Muscle of back (tissue), 11 donors: Measurements from ENCODE around the gene CNPY2. TPM values are rescaled to one million over a fixed set of nuclear protein-coding genes. Genes with fewer than 3 reads are reported as not detected.

Experiments used
- DNase-seq, 3 donors: peaks; one replicate each; pipeline versions ENCODE4 v3.0.0 to v3.0.0-alpha.2; 2013
- polyA plus RNA-seq, 10 donors: library from polyadenylated mRNA; unstranded; fragments of 120-200 nt; gene quantifications; one replicate each; pipeline ENCODE4 v1.2.1, GENCODE V29; 2013; ENCODE audit not compliant: insufficient read length in 10 of 10

CNPY2 gene
- polyA plus RNA-seq, 10 donors = 45.4 to 75.7 (median 52.2) TPM

DNA sequence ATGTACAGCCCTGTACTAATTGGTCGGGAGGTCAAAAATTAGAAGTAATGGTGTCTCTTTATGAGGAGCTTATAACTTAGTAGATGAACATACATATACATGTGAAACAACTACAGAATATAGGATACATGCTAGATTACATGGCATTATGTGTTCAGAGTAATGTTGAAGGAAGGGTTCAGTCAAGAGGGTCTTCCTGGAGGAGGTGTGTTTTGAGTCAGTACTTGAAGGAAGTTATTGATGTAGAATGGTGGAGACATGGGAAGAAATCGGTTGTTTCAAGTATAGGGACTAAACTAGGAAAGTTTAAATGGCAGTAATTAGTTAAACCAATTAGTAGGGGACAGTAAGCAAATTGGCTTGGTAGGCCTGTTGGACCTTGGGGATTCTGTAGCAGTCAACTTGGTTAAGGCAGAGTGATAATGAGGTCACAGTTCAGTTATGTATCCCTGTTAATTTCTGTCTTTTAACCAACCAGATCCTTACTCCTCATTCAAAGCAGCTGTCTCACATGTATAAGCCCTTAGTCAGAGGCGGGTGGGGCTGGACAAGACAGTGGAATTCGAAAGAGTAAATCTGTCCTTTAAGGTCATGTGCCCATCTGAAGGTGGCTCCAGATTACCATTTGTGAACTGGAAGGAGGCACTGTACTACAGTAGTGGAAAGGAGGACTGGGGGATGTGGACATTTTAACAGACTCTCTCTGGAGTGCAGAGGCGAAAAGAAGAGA lies 54.1 kb downstream of the CNPY2 start:
- peak in 1 of 3 donors; percentile 71 for DNase-seq

DNA sequence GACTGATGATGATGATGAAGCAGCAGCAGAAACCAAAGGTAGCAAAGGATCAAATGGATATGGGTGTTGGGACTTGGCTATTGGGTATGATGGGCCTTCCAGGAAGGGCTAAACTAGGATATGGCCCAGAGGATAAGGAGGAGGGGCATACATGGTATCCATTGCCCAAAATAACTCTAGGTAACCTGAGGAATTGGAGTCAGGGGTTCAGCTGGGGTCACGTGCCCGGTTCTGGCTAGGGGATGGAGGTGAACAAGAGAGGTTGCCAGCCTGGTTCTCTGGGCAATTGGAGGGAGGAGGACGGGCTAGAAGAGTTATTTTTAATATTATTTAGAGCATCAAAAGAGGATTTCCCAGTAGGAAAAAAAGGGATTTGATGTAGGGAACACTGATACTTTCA lies 54.9 kb downstream of the CNPY2 start:
- DNase-seq = no peak

DNA sequence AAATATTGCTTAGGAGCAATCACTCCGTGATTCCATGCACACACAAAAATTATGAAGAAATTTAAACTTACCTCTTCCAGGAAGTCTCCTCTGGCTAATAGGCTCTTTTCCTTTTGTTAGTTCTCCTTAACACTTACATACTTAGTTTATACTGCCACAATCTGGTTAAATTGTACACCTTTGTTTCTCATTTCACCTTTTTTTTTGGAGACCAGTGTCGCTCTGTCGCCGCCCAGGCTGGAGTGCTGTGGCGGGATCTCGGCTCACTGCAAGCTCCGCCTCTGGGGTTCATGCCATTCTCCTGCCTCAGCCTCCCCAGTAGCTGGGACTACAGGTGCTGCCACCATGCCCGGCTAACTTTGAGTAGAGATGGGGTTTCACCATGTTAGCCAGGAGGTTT lies 55.4 kb downstream of the CNPY2 start:
- DNase-seq = no peak

Other genes starting within 250 kb of the CNPY2 start
- 100 to 1,000 TPM in 9 of 10 donors, 10 to 100 TPM in 1; 83.9 to 228 (median 151) TPM for gene ERBB3, start 235.8 kb downstream of the CNPY2 start, polyA plus RNA-seq
- gene PA2G4, start 211.4 kb downstream of the CNPY2 start, polyA plus RNA-seq = 100 to 1,000 TPM in 8 of 10 donors, 10 to 100 TPM in 2; 93.0 to 121 (median 109) TPM
- 1,000 to 10,000 TPM; 4,692 to 6,543 (median 5,537) TPM for gene RPL41, start 199.4 kb downstream of the CNPY2 start, polyA plus RNA-seq
- gene ZC3H10, start 197.7 kb downstream of the CNPY2 start, polyA plus RNA-seq = 1 to 10 TPM; 3.4 to 6.3 (median 4.6) TPM
- gene ESYT1, start 187.7 kb downstream of the CNPY2 start, polyA plus RNA-seq = 10 to 100 TPM; 64.1 to 91.1 (median 79.6) TPM
- gene MYL6B, start 163.4 kb downstream of the CNPY2 start, polyA plus RNA-seq = 100 to 1,000 TPM; 502 to 996 (median 790) TPM
- gene MYL6, start 157.6 kb downstream of the CNPY2 start, polyA plus RNA-seq = 1,000 to 10,000 TPM; 1,255 to 1,671 (median 1,389) TPM
- gene SMARCC2, start 126.5 kb downstream of the CNPY2 start, polyA plus RNA-seq = 10 to 100 TPM; 49.9 to 75.2 (median 61.1) TPM
- 10 to 100 TPM; 31.6 to 52.0 (median 41.4) TPM for gene RNF41, start 94.1 kb downstream of the CNPY2 start, polyA plus RNA-seq
- 10 to 100 TPM; 13.7 to 22.0 (median 19.3) TPM for gene NABP2, start 91.6 kb downstream of the CNPY2 start, polyA plus RNA-seq
- 1 to 10 TPM in 1 of 10 donors, under 1 TPM in 7, not detected in 2; 0.32 to 1.0 (median 0.55) TPM for gene SLC39A5, start 85.9 kb downstream of the CNPY2 start, polyA plus RNA-seq
- gene ANKRD52, start 57.6 kb downstream of the CNPY2 start, polyA plus RNA-seq = 10 to 100 TPM; 14.1 to 21.7 (median 18.1) TPM
- gene COQ10A, start 49.0 kb downstream of the CNPY2 start, polyA plus RNA-seq = 10 to 100 TPM; 13.8 to 34.9 (median 18.4) TPM
- gene CS, start 15.7 kb downstream of the CNPY2 start, polyA plus RNA-seq = 100 to 1,000 TPM; 166 to 293 (median 221) TPM
- gene PAN2, start 18.0 kb upstream of the CNPY2 start, polyA plus RNA-seq = 10 to 100 TPM; 26.3 to 67.2 (median 45.8) TPM
- under 1 TPM in 9 of 10 donors, not detected in 1; 0.19 to 0.90 (median 0.61) TPM for gene IL23A, start 22.9 kb upstream of the CNPY2 start, polyA plus RNA-seq
- 10 to 100 TPM; 39.6 to 94.7 (median 59.4) TPM for gene STAT2, start 44.1 kb upstream of the CNPY2 start, polyA plus RNA-seq
- gene APOF, start 46.9 kb upstream of the CNPY2 start, polyA plus RNA-seq = under 1 TPM in 2 of 10 donors, not detected in 8; 0.09 to 0.15 TPM
- gene TIMELESS, start 133.4 kb upstream of the CNPY2 start, polyA plus RNA-seq = 10 to 100 TPM; 11.5 to 22.6 (median 14.6) TPM
- gene MIP, start 138.7 kb upstream of the CNPY2 start, polyA plus RNA-seq = under 1 TPM in 1 of 10 donors, not detected in 9; 0.07 TPM
- 1 to 10 TPM; 1.3 to 3.3 (median 1.8) TPM for gene SPRYD4, start 152.6 kb upstream of the CNPY2 start, polyA plus RNA-seq
- gene GLS2, start 172.2 kb upstream of the CNPY2 start, polyA plus RNA-seq = under 1 TPM in 5 of 10 donors, not detected in 5; 0.15 to 0.39 (median 0.19) TPM
- gene RBMS2, start 205.8 kb upstream of the CNPY2 start, polyA plus RNA-seq = 10 to 100 TPM; 17.1 to 37.6 (median 28.7) TPM